ENCODE results near the gene CEP57L1.
"Not testable (repeated sequence)": the region's sequence is repeated elsewhere in the genome, so short reads cannot be mapped to it uniquely, and the experiment has no call there.

Gene CEP57L1

GRCh38 chr6:109117346-109118035 is 22.2 kb downstream of the CEP57L1 start:
- no peak for DNase-seq

DNA sequence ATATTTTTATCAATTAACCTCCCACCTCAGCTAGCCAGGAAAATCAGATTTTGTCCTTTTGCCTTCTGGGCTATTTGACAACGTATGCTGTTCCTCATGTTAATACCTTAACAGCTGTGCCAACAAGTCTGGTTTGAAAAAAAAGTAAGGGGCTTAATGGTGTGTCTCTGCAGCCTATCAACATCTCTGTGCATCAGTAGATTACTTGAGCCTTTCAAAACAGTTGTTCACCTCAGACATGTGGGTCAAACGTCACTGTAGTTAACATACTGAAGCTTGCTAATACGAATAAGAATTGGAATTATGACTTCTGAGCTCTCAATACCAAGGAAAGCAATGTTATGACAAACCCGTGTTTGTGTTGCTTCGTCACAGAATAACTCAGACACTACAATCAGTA is 23.0 kb downstream of the CEP57L1 start:
- DNase-seq = no peak

DNA sequence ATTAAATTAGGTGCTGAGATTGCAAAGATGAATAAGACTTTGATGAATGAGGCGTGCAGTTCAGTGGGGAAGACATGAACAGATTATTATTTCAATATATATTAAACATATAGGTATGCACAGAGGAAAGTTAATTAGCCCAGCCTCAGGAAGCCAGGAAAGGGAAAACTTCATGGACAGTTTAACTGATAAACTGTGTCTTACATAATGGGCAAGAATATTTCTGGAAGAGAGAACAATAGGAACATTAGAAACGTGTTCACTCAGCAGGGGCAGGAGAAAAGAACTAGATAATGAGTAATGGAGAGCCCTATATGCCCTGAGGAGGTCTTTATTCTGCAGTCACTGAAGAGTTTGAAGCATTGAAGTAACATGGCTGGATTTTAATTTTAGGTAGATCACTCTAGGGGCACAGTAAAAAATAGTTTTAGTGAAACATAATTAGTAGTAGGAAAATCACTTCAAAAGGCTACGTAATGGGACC is 23.6 kb downstream of the CEP57L1 start:
- DNase-seq = no peak

- DNase-seq = no peak
These were observed 26.1 kb downstream of the CEP57L1 start for GRCh38 chr6:109121411-109121810.

- no peak for DNase-seq
These were observed 28.9 kb downstream of the CEP57L1 start for GRCh38 chr6:109124219-109124618.

DNA sequence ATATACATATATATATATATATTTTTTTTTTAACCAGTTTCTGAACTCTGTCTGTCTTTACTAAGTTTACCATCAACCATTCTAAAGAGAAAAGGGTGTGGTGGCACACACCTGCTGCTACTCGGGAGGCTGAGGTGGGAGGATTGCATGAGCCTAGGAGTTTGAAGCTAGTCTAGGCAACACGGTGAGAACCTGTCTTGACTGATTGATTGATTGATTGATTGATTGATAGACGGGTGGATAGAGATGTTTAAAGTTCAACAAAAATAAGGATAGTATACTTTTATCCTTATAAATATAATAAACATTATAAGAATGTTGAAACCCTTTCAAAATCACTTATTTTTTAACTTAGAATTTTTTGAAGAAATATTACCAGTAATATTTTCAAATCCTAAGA is 30.2 kb downstream of the CEP57L1 start:
- DNase-seq = no peak

- no peak for DNase-seq
These were observed 34.8 kb downstream of the CEP57L1 start for GRCh38 chr6:109130065-109130464.

- not testable (repeated sequence) for DNase-seq
These were observed 40.3 kb downstream of the CEP57L1 start for GRCh38 chr6:109135600-109135999.

DNA sequence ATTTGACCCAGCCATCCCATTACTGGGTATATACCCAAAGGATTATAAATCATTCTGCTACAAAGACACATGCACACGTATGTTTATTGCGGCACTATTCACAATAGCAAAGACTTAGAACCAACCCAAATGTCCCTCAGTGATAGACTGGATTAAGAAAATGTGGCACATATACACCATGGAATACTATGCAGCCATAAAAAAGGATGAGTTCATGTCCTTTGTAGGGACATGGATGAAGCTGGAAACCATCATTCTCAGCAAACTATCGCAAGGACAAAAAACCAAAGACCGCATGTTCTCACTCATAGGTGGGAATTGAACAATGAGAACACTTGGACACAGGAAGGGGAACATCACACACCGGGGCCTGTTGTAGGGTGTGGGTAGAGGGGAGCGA is 40.7 kb downstream of the CEP57L1 start:
- not testable (repeated sequence) for DNase-seq

GRCh38 chr6:109136530-109136929 is 41.2 kb downstream of the CEP57L1 start:
- not testable (repeated sequence) for DNase-seq

GRCh38 chr6:109139109-109139508 is 43.8 kb downstream of the CEP57L1 start:
- DNase-seq = no peak

DNA sequence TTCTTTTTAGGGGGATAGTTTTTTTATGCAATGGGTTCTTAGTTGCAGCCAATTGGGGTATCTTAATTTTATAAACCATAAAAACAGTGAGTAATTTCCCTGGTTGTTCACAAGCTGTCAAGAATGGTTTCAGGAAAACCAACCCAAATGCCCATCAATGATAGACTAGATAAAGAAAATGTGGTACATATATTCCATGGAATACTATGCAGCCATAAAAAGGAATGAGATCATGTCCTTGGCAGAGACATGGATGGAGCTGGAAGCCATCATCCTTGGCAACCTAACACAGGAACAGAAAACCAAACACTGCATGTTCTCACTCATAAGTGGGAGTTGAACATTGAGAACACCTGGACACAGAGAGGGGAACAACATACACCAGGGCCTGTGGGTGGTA is 46.8 kb downstream of the CEP57L1 start:
- not testable (repeated sequence) for DNase-seq

DNA sequence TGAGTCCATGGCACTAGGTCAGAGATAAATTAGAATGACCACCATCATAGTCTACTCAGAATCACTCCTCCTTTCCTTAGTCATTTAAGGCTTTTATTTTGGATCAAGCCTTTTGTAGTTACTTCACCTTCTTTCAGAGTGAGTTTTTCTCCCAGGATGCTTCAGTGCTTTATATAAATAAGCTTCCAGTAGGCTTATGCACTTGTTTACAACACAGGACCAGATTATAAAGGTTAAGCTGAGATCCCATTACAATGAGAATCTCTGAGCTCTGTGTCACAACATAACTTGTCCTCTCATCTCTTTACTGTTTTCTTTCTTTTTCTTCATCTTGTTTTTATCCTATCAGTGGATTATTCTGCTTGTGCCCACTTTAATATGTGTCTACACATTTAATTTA is 47.9 kb downstream of the CEP57L1 start:
- no peak for DNase-seq

DNA sequence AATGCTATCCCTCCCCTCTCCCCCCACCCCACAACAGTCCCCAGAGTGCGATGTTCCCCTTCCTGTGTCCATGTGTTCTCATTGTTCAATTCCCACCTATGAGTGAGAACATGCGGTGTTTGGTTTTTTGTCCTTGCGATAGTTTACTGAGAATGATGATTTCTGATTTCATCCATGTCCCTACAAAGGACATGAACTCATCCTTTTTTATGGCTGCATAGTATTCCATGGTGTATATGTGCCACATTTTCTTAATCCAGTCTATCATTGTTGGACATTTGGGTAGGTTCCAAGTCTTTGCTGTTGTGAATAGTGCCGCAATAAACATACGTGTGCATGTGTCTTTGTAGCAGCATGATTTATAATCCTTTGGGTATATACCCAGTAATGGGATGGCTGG is 52.9 kb downstream of the CEP57L1 start:
- DNase-seq = not testable (repeated sequence)

GRCh38 chr6:109148716-109149115 is 53.4 kb downstream of the CEP57L1 start:
- DNase-seq = not testable (repeated sequence)

GRCh38 chr6:109153752-109154151 is 58.4 kb downstream of the CEP57L1 start:
- no peak for DNase-seq

DNA sequence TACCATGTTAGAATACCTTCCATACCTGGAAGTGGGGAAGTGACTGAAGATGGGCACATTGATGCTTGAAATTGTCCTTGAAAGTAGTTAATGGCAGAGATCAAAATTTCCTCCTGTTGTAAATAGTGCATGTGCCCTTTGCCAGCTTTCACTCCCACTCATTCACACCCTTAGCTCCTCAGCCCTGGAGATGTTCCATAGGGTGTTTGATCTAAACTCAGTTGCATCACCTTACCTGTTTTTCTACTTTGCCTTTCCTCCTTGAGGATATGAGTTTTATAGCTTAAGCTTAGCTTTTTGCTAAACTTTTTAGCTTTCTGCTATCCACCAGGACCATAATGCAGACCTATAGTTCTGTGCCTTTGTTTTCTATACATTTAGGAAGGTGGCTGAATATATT is 69.0 kb downstream of the CEP57L1 start:
- DNase-seq = no peak

GRCh38 chr6:109165392-109165974 is 70.2 kb downstream of the CEP57L1 start:
- DNase-seq = no peak

- DNase-seq = no peak
These were observed 71.4 kb downstream of the CEP57L1 start for GRCh38 chr6:109166673-109167072.

DNA sequence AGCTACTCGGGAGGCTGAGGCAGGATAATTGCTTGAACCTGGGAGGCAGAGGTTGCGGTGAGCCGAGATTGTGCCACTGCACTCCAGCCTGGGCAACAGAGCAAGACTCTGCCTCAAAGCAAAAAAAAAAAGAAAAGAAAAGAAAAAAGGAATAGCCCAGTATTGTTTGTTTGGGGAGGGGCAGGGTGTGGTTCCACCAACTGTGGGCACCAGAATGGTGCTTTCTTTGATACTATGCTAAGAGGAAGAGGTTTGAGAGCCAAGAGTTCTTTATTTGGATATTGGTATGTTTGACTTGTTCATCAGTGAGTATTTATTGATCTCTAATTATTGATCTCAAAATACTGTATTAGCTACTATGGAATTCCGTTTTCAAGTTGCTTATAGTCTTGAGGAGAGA is 72.3 kb downstream of the CEP57L1 start:
- no peak for DNase-seq

DNA sequence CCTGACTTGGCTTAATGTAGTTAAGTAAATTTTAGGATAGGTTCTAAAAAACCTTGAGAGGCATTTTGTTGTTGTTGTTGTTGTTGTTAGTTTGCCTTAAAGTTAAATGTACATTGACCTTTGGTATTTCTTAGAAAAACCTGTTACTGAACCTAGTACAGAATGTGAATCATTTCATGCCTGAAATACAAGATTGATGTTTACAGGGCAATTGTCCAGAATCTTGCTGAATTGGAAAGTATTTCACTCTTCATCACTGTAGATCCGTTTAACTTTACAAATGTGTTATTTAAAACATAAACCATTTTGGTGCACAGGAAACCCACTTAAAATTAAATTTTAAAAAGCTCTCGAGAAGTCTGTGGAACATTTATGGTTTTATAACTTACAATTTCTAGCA is 75.0 kb downstream of the CEP57L1 start:
- no peak for DNase-seq

GRCh38 chr6:109172101-109172746 is 76.9 kb downstream of the CEP57L1 start:
- DNase-seq = no peak

DNA sequence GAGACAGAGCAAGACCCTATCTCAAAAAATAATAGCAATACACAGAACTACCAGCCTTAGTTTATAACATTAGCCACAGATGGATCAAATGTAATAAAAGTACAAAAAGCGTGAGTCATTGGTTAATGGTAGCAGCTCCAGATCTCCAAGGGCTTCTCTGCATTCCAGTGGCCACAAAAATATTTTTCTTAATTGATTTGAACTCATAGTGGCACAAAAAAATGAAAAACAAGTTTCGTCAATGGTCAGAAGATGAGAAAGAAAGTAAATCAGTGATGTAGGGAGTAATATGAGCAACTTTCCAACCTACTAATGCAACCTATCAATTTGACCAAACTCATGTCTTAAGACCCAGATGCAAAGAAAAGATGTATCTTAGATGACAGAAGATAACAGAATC is 79.6 kb downstream of the CEP57L1 start:
- no peak for DNase-seq

DNA sequence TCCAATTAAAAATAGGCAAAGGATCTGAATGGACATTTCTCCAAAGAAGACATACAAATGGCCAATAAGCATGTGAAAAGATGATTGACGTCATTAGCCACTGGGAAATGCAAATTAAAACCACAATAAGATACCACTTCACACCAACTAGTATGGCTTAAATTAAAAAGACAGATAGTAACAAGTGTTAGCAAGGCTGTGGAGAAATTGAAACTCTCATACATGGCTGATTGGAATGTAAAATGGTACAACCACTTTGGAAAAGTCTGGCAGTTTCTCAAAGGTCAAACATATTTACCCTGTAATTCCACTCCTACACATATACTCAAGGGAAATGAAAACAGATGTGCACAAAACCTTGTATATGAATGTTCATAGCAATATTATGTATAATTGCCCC is 83.6 kb downstream of the CEP57L1 start:
- DNase-seq = no peak
